GM21737 (cell line): Measurements from ENCODE around the gene ANKFN1.
"Not testable (repeated sequence)": the region's sequence is repeated elsewhere in the genome, so short reads cannot be mapped to it uniquely, and the experiment has no call there.

ENCODE experiments used
- ATAC-seq: cut with Tn5 transposase; IDR thresholded peaks from one replicate; pipeline ENCODE4 v1.9.1; 2021; ENCODE audit warnings: mild to moderate bottlenecking, moderate library complexity; ENCODE audit not compliant: unreplicated experiment

Gene ANKFN1

DNA sequence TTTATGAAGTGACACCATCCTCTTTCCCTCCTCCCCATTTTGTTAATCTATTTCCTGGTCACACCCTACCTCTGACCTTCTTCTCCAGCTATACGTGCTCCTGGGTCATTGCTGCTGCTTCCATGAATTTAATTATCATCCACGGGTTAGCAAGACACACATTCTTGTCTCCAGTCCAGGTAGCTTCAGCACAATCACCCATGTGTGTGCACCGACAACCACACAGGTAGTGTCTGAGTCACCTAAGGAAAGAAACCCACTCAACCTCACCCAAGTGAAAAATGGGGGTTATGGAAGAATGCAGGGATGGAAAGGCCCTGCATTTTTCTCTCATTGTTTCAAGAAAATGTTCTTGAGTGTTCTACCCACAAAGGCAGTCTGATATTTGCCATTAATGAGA is 135.5 kb downstream of the ANKFN1 start:
- ATAC-seq = not testable (repeated sequence)

DNA sequence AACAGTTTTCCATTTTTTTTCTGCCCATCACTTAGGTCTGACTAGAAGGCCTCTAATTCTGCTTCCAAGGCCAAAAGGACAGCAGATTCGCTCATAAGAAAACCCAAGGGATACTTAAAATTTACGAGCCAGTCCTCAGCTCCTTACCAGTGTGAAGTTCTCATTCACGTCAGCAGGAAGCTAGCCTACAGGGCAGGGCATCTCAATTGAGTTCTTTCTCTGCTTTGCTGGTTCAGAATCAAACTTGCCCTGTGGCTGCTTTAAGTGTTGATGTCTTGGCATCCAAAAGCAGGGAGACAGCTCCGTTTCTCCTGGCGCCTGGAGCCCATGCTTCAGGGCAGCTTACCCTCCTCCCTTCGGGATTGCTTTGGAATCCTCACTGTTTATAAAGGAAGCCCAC is 136.0 kb downstream of the ANKFN1 start:
- no peak for ATAC-seq

DNA sequence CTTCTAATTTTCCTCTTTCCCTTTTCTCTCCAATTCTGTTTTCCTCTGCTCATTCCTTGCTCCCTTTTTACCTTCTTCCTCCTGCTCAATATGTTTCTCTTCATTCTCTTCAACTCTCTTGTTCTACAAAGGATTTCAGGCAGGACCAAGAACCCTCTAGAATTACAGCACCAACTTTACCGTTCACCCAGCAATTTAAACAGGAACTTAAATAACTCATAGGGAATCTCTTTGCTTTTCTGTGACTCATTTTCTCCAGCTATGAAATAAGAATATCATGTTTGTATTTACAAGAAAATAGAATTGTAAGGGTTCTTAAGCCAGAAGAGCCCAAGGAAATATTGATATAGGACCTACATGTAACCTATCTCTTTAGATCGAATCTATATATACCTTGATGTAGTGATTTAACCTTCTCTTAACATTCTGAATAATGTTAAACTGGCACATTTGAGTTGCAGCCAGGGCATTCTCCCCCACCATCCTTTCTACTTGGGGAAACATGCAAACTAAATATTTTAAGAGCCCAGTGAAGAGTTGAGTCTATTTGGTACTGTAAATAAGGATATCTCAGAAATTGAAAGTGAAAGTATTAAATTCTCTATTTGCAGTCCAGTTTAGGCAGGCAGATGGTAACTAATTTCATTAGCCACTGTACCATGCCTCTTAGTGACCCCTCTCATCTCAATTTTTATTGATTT is 137.0 kb downstream of the ANKFN1 start:
- no peak for ATAC-seq

DNA sequence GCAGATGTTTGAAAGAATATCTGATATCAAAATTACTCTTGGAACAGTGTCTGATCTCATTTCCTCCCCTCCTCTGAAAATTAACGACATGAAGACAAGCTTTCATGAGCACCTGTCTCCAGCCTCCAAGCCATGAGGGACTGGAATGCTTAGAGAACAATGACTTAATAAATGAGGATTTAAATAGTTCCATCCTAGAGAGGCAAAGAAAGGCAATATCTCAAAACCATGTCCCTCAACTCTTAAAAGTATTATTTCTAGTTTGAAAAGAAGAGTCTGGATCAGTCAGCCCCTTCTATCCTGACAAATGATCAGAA is 137.5 kb downstream of the ANKFN1 start:
- no peak for ATAC-seq

DNA sequence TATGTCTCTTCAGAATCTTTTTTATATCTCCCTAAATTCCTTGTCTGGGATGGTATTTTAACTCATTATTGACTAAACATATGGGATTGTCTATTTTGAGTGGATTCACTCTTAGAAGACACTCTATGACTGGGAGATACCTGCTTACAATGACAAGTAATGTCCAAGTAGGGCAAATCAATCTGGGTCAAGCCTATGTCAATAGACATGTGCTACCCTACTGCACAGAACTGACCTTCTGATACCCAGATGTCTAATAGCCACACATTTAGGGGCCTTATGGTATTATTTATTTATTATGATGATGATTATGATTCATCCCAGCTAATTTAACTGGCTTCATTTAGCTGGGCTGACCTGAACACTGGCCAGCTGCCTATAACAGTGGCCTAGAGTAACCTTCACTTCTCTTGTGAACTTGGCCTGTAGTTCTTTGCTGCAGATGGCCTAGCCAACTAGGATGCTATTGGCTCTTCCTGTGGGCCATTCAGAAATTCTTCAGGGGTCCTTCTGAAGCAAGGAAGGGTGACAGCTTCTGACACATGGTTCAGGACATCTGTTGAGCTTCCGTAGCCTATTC is 138.0 kb downstream of the ANKFN1 start:
- no peak for ATAC-seq

DNA sequence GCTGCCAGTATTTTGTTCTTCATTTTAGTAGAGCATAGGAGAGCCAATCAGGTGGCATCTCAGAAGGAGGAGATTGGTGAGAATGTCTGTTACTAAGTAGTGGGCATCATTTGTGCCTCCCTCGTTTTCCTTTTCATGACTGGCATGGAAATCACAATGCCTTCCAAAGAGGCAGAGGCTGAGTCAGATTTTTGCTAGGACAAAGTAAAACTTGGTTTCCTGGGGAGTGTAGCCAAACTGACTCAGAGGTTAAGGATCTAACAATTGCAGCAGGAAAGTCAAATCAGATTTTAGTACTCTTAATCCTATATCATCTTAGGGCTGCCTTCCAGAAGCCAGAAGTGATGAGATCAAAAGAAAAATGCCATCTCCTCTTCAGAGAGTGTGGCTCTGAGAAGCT is 138.7 kb downstream of the ANKFN1 start:
- ATAC-seq = no peak

DNA sequence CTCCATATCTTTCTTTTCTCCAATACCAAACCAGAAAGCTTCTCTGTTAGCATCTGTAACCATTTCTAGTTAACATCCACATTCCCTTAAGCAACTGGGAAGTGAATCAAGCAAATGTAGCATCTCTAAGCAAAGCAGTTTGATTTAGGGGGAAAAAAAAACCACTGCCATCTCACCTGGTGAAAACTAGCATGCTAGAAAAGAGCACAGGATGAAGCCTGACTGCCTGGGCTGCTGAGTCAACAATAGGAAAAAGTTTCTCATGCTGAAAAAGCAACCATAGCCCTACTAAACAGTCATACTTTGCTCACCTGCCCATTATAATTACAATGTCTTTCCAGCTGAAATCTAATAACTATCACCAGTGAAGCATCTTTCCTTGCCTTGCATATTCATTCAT is 139.3 kb downstream of the ANKFN1 start:
- no peak for ATAC-seq

DNA sequence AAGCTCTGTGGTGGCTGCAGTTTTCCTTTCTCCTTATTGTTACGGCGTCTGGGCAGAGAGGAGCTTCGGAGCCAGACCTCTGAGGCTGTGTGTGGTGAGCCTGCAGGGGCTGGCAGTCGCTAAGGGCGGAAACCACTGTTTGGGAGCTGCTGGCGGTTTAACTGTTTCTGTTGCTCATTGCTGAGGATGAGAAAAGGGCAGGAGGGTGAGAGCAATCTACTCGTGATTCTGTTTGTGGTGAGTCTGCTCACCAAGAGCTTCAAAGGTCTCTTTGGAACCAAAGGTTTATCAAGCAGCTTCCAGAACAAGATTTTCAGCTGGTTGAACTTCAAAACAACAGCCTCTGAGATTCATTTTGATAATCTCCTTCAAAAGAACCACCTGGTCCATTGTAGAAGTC is 143.9 kb downstream of the ANKFN1 start:
- no peak for ATAC-seq

DNA sequence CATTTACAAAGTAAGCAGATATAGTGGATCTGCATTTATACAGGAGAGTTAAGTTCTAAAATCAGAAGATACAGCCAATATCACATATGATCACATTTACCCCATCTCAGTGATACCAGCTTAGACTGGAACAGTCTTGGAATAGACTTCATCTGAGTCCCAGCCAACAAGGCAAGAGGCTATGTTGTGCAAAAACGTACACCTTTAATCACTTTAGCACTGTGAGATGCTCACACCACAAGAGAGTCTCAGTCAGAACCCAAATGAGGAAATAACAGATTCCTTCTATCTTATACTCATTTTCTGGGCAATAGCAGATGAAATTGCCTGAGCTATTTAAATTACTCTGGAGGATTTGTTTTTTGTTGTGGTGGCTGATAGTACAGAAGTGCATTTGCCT is 145.6 kb downstream of the ANKFN1 start:
- ATAC-seq = no peak

DNA sequence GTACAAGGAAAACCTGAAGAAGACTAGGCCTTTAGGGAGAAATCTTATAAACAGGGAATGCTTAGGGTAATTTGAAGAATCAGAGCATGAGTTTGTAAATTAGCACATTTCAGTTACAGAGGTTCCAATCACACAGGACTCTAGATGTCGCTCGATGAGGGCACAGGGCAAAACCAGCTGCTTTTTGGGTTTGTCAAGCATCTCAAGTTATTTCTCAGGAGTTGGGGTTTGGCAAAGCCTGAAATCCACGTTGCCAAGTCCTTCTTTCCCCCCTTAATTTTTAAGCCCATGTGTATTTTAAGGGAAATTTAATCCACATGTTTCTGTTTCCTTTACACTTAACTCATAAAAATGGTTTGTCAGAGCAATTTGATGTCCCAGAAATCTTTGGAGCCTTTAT is 146.9 kb downstream of the ANKFN1 start:
- no peak for ATAC-seq

DNA sequence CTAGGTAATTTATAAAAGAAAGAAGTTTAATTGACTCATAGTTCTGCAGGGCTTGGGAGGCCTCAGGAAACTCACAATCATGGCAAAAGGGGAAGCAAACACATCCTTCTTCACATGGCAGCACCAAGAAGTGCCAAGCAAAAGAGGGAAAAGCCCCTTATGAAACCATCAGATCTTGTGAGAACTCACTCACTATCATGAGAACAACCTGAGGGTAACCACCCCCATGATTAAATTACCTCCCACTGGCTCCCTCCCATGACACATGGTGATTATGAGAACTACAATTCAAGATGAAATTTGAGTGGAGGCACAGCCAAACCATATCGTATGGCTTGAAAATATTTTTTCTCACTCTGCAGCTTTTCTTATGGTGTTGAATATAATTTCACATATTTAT is 151.7 kb downstream of the ANKFN1 start:
- no peak for ATAC-seq

DNA sequence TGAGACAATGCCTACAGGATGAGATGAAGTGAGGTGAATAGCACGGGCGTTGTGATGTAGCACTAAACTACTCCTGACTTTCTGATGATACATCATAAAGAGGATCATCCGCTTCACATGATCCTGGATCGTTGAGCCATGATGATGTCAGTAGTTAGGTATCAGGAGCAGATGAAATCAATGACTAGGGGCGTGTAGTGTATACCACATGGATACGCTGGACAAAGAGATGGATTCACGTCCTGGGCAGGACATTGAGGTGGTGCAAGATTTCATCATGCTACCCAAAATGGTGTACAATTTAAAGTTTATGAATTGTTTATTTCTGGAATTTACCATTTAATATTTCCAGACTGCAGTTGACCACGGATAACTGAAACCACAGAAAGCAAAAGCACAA is 156.6 kb downstream of the ANKFN1 start:
- no peak for ATAC-seq

DNA sequence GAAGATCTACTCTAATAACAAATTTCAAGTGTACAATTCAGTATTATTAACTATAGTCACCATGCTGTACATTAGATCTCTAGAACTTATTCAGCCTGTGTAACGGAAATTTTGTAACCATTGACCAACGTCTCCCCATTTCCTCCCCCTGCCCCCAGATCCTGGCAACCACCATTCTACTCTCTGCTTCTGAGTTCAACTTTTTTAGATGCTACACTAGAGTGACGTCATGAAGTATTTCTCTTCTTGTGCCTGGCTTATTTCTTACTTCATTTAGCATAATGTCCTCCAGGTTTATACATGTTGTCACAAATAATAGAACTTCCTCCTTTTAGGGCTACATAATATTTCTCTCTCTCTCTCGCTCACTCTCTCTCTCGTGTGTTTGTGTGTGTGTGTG is 157.5 kb downstream of the ANKFN1 start:
- no peak for ATAC-seq

DNA sequence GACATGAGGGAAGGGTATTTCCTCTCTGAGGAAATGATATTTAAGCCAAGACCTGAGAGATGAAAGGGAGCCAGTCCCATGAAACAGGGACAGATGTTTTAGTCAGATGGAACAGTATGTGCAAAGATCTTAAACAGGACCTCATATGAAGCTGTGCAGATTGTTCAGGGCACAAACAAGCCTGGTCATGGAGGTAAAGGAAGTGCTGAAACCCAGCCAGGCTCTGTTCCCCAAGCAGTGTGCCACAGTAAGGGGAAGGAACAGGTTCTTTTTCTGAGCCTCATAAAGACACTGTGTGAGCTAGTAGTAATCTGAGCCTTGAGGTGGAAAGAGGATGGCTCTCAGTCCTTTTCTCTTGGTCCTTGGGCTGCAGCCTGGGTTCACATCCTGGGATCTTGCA is 159.9 kb downstream of the ANKFN1 start:
- ATAC-seq = no peak

DNA sequence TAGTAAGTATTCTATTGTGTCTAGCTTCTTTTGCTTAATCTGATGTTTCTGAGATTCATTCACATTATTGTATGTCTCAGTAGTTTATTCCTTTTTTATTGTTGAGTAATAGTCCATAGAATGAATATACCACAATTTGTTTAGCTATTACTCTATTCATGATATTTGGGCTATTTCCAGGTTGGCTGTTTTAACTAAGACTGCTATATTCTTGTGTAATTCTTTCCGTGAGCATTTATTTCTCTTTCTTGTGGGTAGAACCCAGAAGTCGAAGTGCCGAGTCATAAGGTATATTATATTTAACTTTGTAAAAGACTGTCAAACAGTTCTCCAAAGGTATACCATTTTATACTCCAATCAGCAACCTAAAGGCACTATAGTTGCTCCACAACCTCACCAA is 160.8 kb downstream of the ANKFN1 start:
- ATAC-seq = no peak

DNA sequence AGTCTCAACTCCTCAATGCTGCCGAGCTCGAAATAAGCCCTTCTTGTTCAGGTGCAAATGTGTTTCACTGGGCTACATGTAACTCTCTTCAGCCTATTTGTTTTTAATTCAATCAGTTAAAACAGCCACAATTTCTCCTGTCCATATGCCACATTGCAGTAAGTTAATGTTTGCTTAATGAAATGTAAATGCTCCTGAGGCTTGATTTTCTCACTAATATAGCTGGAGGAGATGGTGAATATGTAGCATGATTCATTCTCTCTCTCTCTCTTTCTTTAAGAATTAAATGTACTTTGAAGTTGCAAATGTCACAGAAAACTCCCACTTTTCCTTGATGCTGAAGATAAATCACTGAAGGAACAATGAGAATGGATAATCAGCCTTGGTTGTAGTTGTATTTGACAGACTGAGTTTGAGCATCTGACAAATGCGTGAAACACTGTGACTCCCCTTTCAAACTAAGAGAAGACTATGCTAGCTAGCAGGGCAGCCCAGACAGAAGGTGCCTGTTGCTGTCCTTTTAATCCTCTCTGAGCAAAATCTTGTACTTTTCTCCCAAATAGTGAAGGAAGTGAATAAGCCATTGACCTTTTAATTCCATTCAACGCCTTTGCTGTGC is 161.8 kb downstream of the ANKFN1 start:
- ATAC-seq = no peak

DNA sequence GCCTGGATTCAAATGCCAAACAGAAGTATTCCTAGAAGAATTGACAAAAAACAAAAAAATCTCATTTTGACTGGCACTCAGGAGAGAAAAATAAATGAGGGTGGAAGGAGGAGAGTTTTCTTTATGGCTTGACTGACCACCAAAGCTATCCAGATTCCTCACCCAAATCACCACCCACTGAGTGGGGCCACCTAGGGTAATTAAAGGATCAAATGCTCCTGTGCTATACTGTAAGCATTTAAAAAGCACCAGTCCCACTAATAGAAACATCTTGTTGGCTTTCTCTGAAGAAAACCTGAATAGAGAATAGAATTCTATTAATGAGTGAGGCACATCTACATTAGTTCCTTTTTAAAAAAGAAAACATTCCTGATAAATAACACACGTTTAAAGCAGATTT is 163.3 kb downstream of the ANKFN1 start:
- no peak for ATAC-seq

DNA sequence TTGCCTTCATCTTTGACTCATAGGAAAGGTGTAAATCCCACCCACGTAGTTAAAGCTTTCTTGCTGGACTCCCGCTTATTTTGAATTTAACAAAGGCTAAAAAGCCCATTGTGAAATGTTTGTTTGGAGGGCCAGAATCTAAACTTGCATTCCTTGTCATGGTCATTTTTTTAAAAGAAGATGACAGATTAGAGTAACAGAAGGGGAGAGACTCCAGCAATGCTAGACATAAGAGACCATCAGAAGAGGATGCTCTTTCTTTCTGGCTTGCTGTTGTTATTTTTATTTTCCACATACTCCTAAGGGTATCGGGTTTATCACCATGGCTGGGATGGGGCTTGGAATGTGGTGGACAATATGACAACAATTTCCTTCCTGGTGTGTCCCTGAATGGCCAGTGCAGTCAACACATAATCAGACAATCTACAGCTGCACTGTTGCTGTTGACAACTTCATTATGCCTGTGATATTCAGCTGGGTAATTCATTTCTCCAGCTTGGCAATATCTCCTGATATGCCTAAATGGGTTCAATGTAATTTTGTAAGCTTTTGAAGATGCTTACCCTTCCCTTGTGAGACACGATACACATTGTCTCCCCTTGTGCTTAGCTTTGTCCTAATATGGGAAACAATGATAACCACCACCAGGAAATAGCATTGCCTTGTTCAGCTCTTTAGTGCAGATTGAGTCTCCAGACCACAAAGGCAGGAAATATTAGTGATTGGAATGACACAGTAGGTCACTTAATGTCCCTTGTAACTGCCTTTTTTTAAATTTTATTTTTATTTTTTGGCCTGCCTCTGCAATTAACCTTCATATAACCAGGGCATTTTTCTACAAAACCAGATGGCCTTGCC is 164.3 kb downstream of the ANKFN1 start:
- no peak for ATAC-seq

DNA sequence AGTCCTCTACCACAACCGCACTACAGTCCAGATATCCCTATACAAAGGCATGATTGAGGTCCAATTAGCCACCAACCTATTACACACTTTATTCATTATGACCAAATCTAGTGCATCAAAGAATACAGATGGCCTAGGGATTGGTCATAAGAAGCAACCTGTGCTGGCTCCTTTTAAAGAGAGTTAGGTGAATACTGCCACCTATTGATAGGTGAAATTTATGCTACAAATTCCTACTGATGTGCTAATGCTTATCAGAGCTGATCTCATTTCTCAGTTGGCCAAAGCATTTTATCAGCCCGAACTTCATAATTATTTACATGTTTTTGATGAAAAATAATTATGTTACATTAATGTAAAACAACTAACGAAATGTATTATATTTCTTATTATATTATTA is 166.3 kb downstream of the ANKFN1 start:
- ATAC-seq = no peak

DNA sequence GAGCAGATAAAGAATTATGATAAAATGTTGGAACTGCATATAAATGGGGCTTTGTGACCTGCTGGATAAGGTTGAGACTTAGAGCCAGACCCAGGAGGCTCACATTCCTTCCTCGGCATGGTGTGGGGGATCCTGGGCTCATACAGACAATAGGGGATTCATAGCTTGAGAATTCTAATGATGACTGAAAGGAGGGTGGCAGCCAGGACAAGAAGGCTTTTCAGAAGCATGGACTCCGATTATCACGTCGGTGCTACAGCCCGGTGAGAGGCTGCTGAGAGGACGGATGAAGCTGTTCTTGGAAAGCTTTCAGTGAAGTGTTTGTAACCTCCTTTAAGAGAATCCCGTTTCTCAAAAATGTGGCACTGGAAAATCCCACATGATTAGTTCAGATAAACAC is 167.2 kb downstream of the ANKFN1 start:
- no peak for ATAC-seq

DNA sequence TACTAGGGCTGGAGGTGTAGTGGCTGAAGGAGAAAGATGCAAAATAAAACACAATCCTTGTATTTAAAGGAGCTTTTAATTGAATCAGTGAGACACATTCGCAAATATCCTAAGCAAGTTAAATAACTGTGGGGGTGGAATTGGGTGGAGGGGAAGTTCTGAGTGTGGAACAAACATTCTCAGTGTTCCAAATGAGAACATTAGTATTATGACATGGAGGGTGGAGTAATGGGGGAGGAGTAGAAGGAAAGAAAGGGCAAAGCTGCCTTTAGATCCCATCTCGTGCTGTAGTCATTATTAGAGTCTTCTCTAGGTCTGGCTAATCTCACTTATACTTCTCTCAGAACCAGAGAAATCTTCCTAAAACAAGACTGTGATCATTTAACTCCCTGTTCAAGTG is 169.7 kb downstream of the ANKFN1 start:
- ATAC-seq = no peak

DNA sequence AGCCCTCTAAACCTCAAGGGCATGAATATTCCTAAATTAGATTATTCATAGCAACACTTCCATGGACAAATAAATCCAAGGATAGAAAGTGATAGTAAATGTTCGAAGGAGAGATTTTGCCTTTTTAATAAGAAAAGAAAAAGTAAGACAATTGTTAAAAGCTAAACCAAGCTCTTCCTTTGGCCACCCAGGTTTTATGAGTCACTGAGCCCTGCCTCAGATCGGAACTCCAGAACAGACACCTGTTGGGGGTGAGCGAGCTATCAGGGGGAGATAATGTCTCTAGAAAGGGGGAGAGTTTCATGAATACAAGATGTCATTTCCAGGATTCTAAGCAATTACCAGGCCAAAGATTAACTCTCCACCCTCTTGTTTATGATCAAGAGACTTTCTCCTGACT is 171.4 kb downstream of the ANKFN1 start:
- no peak for ATAC-seq
